Measurements from ENCODE around the gene ALX3.

Gene ALX3

DNA sequence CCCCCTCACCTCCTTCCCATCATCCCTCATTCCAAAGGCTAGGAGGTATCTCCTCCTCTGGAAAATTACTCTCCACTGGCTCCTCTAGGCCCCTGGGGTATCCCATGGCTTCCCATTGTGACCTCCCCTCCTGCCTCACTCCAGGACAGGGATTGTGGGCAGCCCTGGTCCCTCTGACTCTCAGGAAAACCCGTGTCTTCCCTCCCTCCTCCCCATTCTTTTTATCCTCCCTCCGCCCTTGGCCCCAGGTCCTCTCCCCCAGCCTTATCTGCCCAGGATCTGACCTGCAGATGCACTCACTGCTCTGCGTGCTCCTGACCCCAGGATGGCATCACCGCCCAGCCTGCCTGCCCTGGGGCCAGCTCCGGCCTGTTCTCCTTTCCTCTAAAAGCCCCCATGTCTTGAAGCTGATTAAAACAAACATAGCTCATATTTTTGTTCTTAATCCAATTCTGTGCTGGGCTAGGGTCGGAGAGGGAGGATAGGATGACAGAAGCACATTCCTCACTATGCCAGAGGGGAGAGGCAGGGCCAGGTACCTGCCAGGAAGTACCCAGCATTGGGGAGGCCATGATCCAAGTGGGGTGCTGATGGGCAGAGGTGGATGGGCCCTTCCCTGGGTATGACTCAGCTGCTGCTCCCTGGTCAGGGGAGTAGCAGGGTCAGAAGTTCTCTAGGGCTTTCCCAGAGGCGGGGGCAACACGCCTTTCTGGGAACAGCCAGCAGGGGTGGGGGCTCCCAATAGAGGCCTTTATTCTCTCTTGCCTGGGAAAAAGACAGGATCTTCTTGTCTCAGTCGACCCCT, 28.0 kb upstream of the ALX3 start:
- TF ChIP-seq ZNF274 (IDR thresholded peaks at IDR 0.05; ENCODE audit: low read depth, low read length), result no peak
- no peak overlapping the region for H3K4me3 ChIP-seq (ENCODE audit: low read length)

DNA sequence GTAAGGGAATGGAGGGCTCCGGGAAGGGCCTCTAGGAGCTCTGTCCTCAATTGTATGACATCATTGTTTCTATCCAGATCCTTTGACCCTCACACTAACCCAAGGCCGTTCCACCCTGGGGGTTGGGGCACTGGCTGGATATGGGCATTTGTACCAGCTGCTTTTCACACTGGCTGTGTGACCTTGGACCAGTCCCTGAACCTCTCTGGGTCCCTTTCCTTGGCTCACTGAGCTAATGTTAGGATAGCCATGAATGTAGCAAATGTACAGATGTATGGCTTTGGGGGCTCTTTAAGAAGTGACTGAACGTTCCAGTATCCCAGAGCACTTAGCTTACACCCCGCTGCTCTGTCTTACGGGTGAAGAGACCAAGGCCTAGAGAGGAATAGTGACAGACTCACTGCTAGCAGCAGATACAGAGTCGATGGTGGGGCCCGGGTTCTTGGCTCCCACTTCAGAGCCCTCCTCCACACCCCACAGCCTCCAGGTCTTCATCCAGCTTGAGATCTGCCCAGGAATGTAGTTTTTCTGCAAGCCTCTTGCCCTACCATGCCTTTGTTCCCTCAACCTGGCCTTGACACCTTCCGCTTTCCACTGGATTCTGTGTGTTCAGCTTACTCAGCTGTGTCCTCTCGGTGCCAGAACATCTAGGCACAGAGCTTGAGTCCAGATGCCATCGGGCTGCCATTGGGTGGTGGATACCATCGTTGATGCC, 27.2 kb upstream of the ALX3 start:
- no peak for TF ChIP-seq ZNF274 (IDR thresholded peaks at IDR 0.05; ENCODE audit: low read depth, low read length)
- no peak overlapping the region for H3K4me3 ChIP-seq (ENCODE audit: low read length)

DNA sequence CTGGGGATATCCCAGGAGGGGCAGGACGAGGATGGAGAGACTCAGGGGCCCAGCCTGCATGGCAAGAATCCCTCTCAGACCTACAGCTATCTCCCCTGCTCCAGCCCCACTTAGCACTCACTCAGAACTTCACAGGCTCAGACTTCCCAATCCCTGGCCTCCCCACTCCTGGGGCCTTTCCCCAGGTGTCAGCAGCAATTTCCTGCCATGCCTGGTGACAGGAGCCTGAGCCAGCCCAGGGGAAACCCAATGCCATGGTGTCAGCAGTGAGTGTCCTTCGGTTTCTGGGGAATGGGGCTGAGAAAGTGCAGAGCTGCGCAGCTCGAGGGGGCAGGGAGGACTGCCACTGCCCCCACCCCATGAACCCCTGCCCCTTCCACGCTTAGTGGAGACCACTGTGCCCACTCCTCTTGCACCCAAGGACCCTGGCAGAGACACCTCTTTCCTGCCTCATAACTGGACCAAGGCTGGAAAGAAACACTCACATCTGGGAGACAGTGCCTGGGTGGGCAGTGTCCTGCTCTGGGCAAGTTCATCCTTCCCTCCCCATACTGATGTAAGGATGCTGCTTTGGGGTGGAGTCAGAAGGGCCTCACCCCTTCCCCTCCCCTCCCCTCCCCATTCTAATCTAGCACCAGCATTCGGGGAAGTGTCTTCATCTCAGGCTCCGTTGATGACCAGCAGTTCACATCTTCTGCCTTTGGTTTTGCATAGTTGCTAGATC, 24.6 kb upstream of the ALX3 start:
- H3K4me3 ChIP-seq (ENCODE audit: low read length), result no peak overlapping the region
- no peak for TF ChIP-seq ZNF274 (IDR thresholded peaks at IDR 0.05; ENCODE audit: low read depth, low read length)

DNA sequence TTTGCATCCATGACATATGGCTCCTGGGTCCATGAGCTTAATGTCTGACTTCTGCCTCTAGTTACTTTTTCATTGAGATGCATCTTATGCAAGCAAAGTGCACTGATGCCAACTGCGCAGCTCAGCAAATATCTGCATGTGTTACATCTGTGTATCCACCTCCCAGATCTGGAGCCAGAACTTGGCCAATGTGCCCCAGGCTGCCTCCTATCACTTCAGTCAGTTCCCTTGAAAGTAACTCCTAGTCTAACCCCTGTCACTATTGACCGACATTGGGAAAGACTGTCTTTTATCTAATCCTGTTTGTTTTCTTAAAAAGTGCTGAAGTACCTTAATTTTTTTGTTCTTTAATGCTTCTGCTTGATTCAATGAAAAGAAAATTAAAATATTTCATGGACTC, 22.5 kb upstream of the ALX3 start:
- H3K4me3 ChIP-seq (ENCODE audit: low read length), result no peak overlapping the region
- TF ChIP-seq ZNF274 (IDR thresholded peaks at IDR 0.05; ENCODE audit: low read depth, low read length), result no peak

DNA sequence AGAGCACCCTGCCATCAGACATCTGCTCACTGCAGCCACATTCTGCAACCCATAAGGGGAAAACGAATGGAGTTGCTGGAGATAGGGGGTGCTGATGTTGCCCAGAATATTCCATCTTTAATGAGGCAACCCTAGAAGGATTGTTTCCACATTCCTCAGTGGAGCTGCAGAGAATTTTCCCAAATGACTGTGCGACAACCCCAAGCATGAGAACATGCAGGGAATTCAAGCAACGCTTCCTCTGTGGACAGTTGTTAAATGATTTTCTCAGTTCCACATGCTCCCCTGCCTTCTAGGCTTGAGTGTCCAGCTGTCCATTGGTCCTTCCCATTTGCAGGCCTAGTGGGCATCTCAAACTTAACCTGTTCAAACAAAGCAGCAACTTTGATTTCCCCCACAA, 21.3 kb upstream of the ALX3 start:
- no peak for TF ChIP-seq ZNF274 (IDR thresholded peaks at IDR 0.05; ENCODE audit: low read depth, low read length)

DNA sequence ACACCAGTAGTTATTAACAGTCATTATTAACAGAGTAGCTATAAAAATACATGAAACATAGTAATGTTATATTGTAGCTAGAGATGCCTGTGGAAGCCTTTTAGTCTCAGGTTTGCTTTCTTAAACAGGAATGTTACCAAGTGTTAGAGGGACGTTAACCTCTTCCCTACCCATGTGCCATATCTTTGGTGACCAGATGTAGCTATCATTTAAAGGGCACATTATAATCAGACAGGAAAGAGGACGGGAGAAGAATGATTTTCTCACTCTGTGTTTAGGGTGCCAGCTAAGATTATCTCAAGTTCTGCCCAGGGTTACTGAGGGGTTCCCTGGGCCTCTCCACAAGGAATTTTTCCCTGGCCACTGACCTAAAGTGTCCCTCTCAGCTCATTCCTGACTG, 20.9 kb upstream of the ALX3 start:
- H3K4me3 ChIP-seq (ENCODE audit: low read length), result no peak overlapping the region
- TF ChIP-seq ZNF274 (IDR thresholded peaks at IDR 0.05; ENCODE audit: low read depth, low read length), result no peak

More for the DNA sequence above, 21.3 kb upstream of the ALX3 start:
- no peak overlapping the region for H3K4me3 ChIP-seq (ENCODE audit: low read length)

DNA sequence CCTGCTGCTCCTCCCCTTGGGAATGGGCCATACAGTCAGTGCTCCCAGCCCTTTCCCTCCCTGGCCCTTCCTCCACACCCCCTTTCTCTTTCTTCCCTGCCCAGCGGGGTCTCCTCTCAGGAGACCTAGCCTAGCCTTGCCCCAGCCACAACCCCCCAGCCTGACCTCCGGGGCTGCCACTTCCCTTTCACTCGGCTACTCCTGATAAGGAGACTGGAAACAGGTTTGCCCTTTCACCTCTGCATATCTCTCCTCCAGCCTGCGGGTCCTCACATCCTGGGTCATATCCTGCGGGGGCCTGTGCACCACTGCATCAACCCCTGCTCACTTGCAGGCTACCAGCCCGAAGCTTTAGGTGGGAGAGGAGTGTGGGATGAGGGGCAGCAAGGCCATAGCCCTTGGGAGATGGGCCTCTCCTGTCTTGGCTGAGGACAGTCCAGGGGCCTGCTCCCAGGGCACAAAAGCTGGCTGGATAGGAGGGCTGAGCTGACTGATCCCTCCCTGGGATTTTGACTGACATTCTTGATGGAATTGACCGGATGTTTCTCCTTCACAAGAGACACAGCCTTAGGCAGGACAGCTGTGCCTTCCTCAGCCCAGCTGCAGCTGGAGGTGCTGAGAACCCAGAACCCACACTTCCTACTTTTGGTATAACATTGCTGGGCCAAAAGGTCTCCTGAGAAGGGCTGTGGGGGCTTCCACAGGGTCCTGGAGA, 19.2 kb upstream of the ALX3 start:
- no peak overlapping the region for H3K4me3 ChIP-seq (ENCODE audit: low read length)
- no peak for TF ChIP-seq ZNF274 (IDR thresholded peaks at IDR 0.05; ENCODE audit: low read depth, low read length)

DNA sequence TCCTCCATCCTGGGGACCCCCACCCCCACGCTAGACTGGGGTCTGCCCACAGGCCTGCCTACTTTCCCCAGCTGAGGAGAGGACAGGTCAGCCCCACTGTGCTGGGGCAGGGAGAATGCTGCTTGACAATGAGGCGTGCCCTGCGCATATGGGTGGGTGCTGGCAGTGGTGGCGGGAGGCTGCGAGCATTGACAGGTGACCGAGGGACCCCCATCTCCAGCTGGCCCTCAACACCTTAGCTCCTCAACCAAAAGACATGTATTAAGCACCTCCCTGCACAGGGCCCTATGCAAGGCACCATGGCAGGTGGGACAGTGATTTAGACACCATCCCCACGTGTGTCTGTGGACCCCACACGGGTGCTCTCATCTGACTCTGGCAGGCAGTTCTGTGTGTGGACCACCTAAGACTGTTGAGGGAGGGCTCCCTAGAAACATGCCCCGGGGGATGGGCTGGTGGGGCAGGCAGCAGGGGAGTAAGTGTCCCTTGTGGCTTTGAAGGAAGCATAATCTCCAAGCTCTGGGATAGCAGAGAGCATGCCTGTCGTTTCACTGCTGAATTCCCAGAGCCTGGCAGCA, 18.4 kb upstream of the ALX3 start:
- no peak overlapping the region for H3K4me3 ChIP-seq (ENCODE audit: low read length)
- no peak for TF ChIP-seq ZNF274 (IDR thresholded peaks at IDR 0.05; ENCODE audit: low read depth, low read length)

DNA sequence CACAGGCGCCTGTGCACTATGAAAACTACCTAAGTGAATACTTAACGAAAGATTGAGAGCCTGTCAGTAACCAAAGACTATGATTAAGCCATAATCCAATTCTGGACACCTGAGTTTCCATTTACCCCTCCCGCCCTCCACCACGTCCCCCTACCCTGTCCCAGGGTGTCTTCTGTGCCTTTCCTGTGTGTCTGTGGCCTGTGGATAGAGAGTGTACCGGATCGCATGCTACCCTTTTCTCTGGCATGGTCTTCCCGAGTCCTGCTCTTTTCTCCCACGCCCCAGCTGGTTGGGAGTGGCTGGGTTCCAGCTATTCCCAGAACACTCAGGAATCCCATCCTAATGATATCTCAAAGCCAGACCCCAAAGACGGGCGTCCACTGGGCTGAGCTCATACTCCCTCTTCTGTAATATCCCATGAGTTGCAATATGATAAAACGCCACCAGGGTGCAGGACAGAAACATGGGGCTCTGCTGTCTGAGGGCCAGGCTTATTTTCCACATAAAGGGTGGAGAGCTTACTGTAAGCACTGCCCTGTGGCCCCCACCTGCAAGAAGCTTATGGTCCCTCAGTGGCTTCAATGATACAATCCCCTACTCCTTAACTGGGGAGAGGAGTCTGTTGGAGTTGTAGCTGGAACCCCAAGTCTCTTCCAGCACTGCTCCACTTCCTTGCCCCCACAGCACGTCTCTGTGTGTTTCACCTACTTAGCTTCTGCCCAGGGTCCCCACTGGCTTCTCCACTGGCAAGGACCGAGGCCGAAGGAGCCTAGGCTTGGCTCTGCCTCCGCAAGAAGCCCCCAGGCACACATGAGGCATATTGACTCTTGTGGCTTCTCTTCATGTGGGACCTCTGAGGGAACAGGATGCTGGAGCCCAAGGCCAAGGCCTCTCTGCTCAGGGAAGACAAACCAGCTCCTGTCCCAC, 17.6 kb upstream of the ALX3 start:
- TF ChIP-seq ZNF274 (IDR thresholded peaks at IDR 0.05; ENCODE audit: low read depth, low read length), result no peak
- H3K4me3 ChIP-seq (ENCODE audit: low read length), result no peak overlapping the region

DNA sequence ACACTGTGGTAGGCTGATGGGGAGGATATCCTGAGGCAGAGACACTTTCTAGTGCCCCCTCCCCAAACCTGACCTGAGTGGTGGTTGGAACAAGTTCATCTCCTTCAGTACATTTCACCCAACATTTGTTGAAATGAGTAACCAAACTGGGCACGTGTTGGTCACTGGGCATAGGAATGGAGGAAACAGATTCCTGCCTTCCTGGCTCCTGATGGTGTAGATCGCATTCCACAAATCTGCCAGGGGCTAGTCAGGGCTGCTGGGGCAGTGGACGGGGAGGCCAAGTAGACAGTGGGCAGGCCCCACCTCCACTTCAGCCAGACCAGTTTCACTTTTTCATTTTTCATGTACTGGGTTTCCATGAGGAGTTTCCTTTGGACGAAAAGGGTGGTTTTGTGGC, 16.5 kb upstream of the ALX3 start:
- H3K4me3 ChIP-seq (ENCODE audit: low read length), result no peak overlapping the region
- TF ChIP-seq ZNF274 (IDR thresholded peaks at IDR 0.05; ENCODE audit: low read depth, low read length), result no peak

DNA sequence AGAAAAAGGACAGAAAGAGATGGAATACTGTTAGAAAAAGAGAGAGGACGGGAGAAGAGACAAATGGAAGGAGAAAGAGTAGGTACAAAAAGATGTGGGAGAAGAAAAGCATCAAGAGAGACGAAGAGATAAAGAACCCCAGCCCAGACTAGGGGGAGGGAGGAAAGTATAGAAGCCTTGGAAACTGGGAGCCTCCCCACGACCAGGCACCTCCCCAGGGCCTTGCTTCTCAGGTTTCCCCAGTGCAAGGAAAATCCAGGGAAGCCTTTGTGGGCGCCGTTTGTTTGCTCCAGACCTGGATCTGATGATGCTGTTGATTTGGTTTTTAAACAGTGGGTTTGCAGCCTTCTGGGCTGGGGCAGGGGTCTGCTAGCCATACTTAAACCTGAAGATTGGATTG, 15.2 kb upstream of the ALX3 start:
- no peak for TF ChIP-seq ZNF274 (IDR thresholded peaks at IDR 0.05; ENCODE audit: low read depth, low read length)

DNA sequence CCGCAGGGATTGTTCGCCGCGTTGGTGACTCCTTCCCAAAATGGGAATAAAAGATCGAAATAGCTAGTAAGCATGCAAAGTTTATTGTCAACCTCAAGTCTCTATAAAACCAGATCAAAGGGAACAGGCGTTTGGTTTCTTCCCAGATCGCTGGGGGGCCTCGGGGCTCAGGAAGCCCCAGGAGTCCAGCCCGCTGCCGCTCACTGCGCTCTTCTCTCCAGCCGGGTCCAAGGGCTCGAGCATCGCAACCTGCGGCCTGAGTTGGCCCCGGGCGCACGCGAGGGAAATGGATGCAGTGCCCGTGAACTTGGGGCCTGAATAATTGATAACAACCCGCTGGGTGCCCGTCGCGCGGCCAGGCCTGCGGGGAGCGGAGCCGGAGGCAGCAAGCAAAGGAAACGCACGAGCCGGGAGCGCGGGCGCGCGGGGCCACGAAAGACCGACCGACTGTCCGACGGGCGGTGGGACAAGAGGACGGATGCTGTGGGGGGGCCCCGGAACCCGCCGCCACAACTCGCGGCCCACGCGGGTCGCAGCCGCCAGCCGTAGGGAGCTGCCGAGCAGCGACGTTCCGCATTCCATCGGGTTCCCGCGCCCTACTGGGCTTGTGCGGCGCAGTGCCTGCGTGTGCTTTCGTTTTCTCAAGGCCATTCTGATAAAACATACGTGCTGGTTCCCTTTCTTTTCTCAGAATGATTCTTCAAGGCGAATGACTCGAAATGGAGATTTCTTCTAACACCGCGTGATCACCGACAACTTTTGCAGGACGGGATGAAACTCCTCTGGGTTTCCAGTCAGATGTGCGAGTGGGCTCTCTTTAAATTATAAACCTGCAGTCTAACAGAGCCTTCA, 14.0 kb upstream of the ALX3 start:
- TF ChIP-seq ZNF274 (IDR thresholded peaks at IDR 0.05; ENCODE audit: low read depth, low read length), result no peak
- H3K4me3 ChIP-seq (ENCODE audit: low read length), result peak overlapping the region; percentile 41; the same call in 1 of the 2 replicates

More for the DNA sequence above, 15.2 kb upstream of the ALX3 start:
- H3K4me3 ChIP-seq (ENCODE audit: low read length), result no peak overlapping the region

All from GM08714 (cell line).